Dermis blood vessel endothelial cell (primary cell): ENCODE data around the gene WNT7B. TPM values are rescaled to one million over a fixed set of nuclear protein-coding genes. Genes with fewer than 3 reads are reported as not detected.

Experiments
- DNase-seq: peaks from one replicate; pipeline ENCODE4 v3.0.0; 2010
- total RNA-seq: library from RNA; depleted of rRNA; stranded (reverse); fragments of >200 nt; gene quantifications from 2 replicates; pipeline ENCODE4 v1.2.3, GENCODE V29; 2014

Gene WNT7B
- total RNA-seq, 1 donor from 2014 or later, result not detected

GRCh38 chr22:45952151-45952550 lies 24.8 kb downstream of the WNT7B start:
- no peak for DNase-seq

GRCh38 chr22:45949891-45950290 lies 27.1 kb downstream of the WNT7B start:
- no peak for DNase-seq

- DNase-seq, result no peak
Observed at GRCh38 chr22:45949258-45949870, 27.6 kb downstream of the WNT7B start.

DNA sequence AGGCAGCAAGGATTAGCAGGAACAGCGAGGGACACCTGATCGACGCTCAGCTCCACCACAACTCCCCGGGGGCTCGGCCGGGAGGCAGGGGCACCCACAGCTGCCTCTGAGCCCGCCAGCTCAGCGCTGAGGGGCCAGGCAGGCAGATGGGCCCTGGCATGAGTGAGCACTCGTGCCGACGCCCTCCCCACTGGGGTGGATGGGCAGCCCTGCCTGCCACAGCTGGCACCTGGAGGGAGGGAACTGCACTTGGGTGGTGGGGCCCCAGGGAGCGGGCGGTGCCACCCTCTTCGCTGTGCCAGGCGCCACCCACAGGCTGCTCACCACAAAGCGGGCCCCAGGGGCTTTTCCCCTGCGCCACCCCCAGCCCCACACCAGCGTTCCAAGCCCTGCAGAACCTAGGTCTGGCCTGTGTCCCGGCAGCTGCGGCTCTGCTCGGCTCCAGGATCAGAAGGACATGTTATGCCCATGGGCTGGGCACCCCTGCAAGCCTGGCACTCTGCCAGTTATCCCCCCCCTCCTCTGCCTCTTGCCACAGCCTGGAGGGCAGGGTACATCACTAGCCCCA lies 28.8 kb downstream of the WNT7B start:
- no peak for DNase-seq

DNA sequence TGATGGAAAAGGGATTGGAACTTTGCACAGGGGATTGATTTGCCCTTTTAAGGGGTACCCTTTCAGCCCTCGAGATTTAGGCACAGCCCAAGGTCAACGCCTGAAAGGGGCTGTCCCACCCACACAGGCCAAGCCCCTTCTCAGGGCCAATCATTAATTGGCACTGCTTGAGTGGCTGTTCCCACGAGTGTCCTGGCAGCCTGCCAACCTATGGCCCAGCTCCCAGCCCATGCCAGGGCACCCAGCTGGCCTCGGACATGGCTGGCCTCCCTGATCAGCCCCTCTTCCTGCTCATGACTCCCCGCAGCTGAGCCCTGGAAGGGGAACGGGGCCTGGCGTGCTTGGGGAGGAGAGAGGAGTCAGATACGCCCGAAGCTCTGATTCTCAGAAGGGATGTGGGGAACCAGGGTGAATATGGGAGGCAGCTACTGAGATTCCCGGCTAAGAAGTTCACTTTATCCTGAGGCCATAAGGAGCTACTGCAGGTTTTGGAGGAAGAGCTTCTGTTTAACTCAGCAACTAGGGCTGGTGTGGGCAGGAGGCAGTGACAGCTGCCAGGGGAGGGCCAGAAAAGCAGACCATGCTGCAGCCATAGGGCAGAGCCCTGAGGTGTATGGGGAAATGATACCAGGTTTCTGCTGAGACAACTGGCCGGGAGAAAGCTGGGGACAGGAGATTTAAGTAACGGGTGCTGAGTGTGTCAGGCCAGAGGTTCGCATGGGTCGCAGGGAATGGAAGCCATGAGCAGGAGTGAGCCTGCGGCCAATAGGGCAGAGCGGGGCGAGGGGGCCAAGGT lies 30.0 kb downstream of the WNT7B start:
- no peak for DNase-seq

DNA sequence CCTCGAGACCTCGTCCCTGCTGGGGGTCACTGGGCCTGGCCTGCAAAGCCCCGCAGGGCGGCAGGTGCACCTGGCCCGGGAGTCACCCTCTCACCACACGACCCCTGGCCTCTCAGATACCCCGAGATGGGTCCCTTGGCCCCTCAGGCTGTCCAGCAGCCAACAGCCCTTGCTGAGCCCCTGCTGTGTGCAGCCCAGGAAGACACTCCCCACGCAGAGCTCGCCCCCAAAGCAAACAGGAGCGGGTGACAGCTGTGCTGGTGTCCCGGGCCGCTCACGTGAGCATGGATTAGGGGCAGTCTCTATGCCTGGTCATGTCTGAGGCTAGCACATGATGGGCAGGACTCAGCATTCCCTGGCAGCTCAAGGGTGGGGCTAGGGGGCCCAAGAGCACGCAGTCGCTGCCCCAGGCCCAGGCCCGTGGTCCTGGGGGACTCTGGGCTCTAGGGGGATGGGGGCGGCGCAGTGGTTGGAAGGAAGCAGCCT lies 31.3 kb downstream of the WNT7B start:
- no peak for DNase-seq

- no peak for DNase-seq
Observed at GRCh38 chr22:45942787-45943493, 34.0 kb downstream of the WNT7B start.

DNA sequence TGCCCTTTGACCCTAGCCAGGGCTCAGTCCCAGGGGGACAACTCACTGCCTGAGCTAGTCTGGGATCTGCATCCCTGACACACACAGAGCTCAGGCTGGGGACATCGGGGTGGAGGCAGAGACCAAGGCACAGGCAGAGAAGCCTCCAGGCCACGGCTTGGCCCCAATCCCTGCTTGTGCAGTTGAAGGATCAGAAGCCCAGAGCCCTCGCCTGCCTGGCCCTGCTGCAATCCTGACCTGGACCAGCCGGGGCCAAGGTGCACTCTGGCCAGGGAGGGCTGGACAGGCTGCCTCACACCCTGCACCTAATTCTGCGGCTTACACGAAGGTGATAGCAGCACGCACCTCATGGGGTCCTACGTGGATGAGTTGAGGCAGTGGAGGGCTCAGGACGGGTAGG lies 34.6 kb downstream of the WNT7B start:
- no peak for DNase-seq

DNA sequence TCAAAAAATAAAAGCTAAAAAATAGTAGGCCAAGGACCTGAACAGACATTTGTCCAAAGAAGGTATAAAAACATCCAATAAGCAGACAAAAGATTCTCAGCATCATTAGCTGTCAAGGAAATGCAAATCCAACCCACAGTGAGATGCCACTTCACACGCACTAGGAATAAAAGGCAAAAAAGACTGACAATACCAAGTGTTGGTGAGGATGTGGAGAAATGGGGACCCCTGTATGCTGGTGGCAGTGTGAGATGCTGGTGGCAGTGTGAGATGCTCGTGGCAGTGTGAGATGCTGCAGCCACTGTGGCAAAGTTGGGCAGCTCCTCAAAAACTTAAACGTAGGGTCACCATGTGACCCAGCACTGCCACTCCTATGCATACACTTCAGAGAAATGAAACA lies 38.0 kb downstream of the WNT7B start:
- no peak for DNase-seq

GRCh38 chr22:45937960-45938359 lies 39.0 kb downstream of the WNT7B start:
- DNase-seq, result no peak

- no peak for DNase-seq
Observed at GRCh38 chr22:45935573-45935972, 41.4 kb downstream of the WNT7B start.

- DNase-seq, result peak; percentile 40
Observed at GRCh38 chr22:45934659-45935341, 42.2 kb downstream of the WNT7B start.

- DNase-seq, result no peak
Observed at GRCh38 chr22:45934168-45934564, 42.8 kb downstream of the WNT7B start.

DNA sequence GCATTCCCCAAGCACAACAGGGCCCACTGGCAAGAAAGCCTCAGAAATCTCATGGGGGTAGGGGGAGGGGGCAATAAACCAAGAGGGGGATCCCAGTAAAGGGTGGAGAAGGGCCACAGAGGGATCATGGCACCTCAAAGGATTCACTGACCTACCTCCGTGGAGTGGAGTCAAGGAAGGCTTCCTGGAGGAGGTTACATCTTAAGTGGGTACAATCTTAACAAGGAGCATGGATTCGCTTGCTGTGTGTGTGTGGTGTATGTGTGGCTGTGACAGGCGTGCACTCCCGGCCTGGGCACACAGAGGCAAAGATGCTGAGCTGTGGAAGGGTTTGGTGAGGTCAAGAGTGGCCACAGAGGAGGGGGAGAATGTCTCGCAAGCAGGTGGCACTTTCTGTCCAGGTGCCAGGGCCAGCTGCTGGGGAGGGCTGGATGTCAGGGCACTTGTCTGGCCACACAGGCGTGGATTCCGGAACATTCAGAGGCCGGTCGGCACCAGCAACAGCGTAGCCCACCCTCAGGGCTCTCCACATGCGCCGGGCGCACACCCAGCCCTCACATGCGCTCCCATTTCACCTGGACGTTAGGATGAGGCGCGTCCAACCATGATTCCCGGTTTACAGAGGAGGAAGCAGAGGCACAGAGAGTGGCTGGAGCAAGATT lies 43.3 kb downstream of the WNT7B start:
- no peak for DNase-seq

DNA sequence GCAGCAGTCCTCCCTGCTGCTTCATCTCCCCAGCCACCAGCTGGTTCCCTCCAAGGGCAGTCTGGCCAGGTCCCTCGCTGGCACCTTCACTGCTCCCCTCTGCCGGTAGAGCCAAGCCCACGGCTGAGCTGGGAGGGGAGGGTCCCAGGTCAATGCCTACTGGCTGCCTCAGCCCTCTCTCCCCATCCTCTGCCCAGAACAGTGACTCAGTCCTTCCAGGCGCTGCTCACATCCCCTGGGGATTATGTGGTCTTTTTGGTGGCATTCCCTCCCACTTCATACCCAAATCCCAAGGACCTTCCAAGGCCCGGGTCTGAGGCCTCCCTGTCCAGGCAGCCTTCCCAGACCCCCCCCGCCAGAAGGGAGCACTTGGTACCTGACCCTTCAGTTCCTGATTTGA lies 44.9 kb downstream of the WNT7B start:
- DNase-seq, result no peak

DNA sequence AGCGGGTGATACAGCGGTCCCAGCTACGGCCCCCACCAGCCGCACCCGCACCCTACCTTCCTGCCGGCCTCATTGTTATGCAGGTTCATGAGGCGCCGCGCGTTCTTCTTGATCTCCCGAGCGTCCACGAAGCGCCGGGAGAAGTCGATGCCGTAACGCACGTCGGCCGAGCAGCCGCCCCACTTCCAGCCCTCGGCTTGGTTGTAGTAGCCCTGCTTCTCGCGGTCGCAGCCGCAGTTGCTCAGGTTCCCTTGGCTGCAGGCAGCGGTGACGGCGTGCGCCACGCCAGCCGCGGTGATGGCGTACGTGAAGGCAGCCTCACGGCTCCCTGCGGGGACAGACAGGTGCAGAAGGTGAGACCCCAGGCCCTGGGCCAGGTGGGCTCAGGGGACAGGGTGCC lies 45.9 kb downstream of the WNT7B start:
- DNase-seq, result no peak

- DNase-seq, result no peak
Observed at GRCh38 chr22:45930324-45930723, 46.6 kb downstream of the WNT7B start.

DNA sequence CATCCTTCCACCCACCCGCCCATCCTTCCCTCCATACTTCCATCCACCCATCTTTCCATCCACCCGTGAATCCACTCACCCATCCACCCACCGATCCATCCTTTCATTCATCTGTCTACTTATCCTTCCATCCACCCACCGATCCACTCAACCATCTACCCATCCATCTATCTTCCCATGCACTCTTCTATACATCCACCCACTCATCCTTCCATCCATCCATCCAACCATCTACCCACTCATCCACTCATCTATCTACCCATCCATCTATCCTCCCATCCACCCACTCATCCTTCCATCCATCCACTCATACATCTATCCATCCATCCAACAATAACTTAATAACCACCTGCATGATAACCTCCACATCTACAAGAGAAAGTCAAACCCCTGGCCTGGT lies 47.3 kb downstream of the WNT7B start:
- DNase-seq, result no peak

DNA sequence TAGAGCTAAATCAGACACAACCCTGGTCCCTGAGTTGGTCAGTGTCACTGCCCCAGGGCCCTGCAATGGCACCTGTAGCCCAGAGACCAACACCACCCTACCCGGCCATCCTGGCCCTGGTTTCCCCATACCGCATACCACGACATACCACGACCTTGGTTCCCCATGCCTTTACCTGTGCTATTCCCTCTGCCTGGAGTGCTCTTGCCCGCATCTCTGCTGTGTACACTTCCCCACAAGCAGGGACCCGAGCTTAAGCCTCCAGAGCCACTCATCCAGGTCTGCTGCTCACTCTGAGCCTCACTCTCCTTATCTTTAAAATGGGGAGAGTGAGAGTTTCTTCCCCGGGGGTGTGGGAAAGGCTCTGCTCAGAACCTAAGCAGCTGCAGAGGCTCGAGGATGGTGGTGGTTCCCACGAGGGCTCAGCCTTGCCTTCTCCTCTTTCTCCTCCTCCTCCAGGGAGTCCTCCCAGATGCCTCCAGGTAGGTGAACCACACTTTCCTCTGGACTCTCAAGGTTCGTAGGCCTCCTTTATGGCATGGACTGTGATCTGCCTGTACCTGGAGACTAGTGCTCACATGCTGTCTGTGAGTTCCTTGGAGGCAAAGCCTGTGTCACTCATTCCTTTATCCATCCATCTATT lies 48.1 kb downstream of the WNT7B start:
- DNase-seq, result no peak

DNA sequence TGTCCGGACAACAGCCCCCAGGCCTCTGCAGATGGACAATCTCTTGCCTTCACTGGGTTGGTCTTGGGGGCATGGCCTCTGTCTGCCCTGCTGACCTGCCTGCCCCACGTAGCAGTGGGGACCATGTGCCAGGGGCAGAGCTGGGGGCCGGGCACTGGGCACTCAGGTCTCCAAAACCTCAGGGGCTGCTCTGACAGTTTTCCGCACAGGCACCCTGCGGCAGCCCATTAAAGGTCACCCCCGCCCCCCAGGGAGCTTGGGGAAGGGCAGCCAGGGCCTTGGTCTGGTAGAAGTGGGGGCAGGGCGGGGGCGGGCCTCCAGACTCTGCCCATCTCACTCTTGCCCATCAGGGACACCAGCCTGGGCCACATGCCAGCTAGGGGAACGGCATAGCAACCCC lies 49.9 kb downstream of the WNT7B start:
- no peak for DNase-seq

- DNase-seq, result no peak
Observed at GRCh38 chr22:45926433-45926832, 50.5 kb downstream of the WNT7B start.
